ENCODE measurements around the gene PALD1.
"Not testable (repeated sequence)": the region's sequence is repeated elsewhere in the genome, so short reads cannot be mapped to it uniquely, and the experiment has no call there.

The PALD1 gene

GRCh38 chr10:70565556-70566514, 87.3 kb downstream of the PALD1 start:
- H3K27ac ChIP-seq = no peak overlapping the region
- DNase-seq (ENCODE audit: low read depth, low spot score) = no peak

GRCh38 chr10:70566515-70567290, 88.1 kb downstream of the PALD1 start:
- no peak for DNase-seq (ENCODE audit: low read depth, low spot score)
- H3K27ac ChIP-seq = no peak overlapping the region

- no peak overlapping the region for H3K27ac ChIP-seq
- DNase-seq (ENCODE audit: low read depth, low spot score) = no peak
Measured at GRCh38 chr10:70567603-70568002, 89.0 kb downstream of the PALD1 start.

GRCh38 chr10:70568113-70568512, 89.5 kb downstream of the PALD1 start:
- no peak overlapping the region for H3K27ac ChIP-seq
- DNase-seq (ENCODE audit: low read depth, low spot score) = no peak

GRCh38 chr10:70568781-70569495, 90.4 kb downstream of the PALD1 start:
- no peak overlapping the region for H3K27ac ChIP-seq
- DNase-seq (ENCODE audit: low read depth, low spot score) = no peak

GRCh38 chr10:70571236-70571635, 92.7 kb downstream of the PALD1 start:
- DNase-seq (ENCODE audit: low read depth, low spot score) = no peak
- no peak overlapping the region for H3K27ac ChIP-seq

GRCh38 chr10:70571636-70572439, 93.3 kb downstream of the PALD1 start:
- no peak for DNase-seq (ENCODE audit: low read depth, low spot score)
- no peak overlapping the region for H3K27ac ChIP-seq

GRCh38 chr10:70573599-70574506, 95.3 kb downstream of the PALD1 start:
- no peak for DNase-seq (ENCODE audit: low read depth, low spot score)
- H3K27ac ChIP-seq = no peak overlapping the region

- H3K27ac ChIP-seq = no peak overlapping the region
- DNase-seq (ENCODE audit: low read depth, low spot score) = no peak
Measured at GRCh38 chr10:70575486-70575873, 96.9 kb downstream of the PALD1 start.

- peak overlapping the region; percentile 20 for H3K27ac ChIP-seq
- peak; percentile 48 for DNase-seq (ENCODE audit: low read depth, low spot score)
Measured at GRCh38 chr10:70575874-70576802, 97.6 kb downstream of the PALD1 start.

GRCh38 chr10:70576803-70577517, 98.4 kb downstream of the PALD1 start:
- no peak for DNase-seq (ENCODE audit: low read depth, low spot score)
- peak overlapping the region; percentile 20 for H3K27ac ChIP-seq

GRCh38 chr10:70578371-70578947, 99.9 kb downstream of the PALD1 start:
- peak; percentile 81 for DNase-seq (ENCODE audit: low read depth, low spot score)
- peak overlapping the region; percentile 29 for H3K27ac ChIP-seq

GRCh38 chr10:70579234-70580002, 100.9 kb downstream of the PALD1 start:
- H3K27ac ChIP-seq = peak overlapping the region; percentile 29
- no peak for DNase-seq (ENCODE audit: low read depth, low spot score)

GRCh38 chr10:70581176-70581575, 102.6 kb downstream of the PALD1 start:
- not testable (repeated sequence) for DNase-seq (ENCODE audit: low read depth, low spot score); H3K27ac ChIP-seq

- no peak overlapping the region for H3K27ac ChIP-seq
- DNase-seq (ENCODE audit: low read depth, low spot score) = no peak
Measured at GRCh38 chr10:70582793-70583668, 104.5 kb downstream of the PALD1 start.
